A549 (cell line): ENCODE results near the gene ANKRD63. TPM values are rescaled to one million over a fixed set of nuclear protein-coding genes. Genes with fewer than 3 reads are reported as not detected.

ENCODE experiments used
- ATAC-seq, 2 experiments: fragments of 200-7000 bp in 1 of 2; fragments of >200 bp in 1 of 2; cut with Nextera tagmentation in 1 of 2; cut with Tn5 transposase in 1 of 2; 3 replicates each; pipeline versions ENCODE4 v1.8.0 to v1.9.1; 2018 to 2020; ENCODE audit warnings: mild to moderate bottlenecking in 1 of 2, moderate library complexity in 1 of 2
- CTCF ChIA-PET: fragments of 300-600 bp; sonication (Branson Sonifier 250); formaldehyde crosslinking; extraction: SDS; loops from one replicate; lab custom pipeline; 2021; ENCODE audit warnings: antibody characterized with exemption, inconsistent platforms; lab: Yijun Ruan, JAX
- POLR2A ChIA-PET: fragments of 350-600 bp; formaldehyde crosslinking; extraction: SDS; loops from one replicate; lab custom pipeline; 2021; ENCODE audit warnings: antibody characterized with exemption, inconsistent platforms; lab: Yijun Ruan, JAX
- DNase-seq, 2 experiments: peaks; one replicate each; pipeline versions ENCODE4 v3.0.0 to v3.0.0-alpha.2; 2011 to 2016; ENCODE audit warnings: low read depth in 1 of 2, low spot score in 1 of 2
- FAIRE-seq: peaks from 2 replicates; lab custom pipeline; 2011; peaks lifted over from hg19 to GRCh38; lab: Jason Lieb, UNC
- H3K27ac ChIP-seq, 2 experiments: fragments of >200 bp; sonication (Bioruptor Twin); formaldehyde crosslinking; 3 replicates each; pipeline ENCODE4 v1.5.1; 2016 to 2017
- H3K4me1 ChIP-seq: fragments of >200 bp; sonication (Bioruptor Twin); formaldehyde crosslinking; 3 replicates; pipeline ENCODE4 v1.6.1; 2016
- H3K4me2 ChIP-seq: fragments of >200 bp; sonication (Bioruptor Twin); formaldehyde crosslinking; 3 replicates; pipeline ENCODE4 v1.6.1; 2016
- H3K4me3 ChIP-seq: fragments of >200 bp; sonication (Bioruptor Twin); formaldehyde crosslinking; 3 replicates; pipeline ENCODE4 v1.5.1; 2016
- H3K9me3 ChIP-seq: fragments of >200 bp; sonication (Bioruptor Twin); formaldehyde crosslinking; 3 replicates; pipeline ENCODE4 v1.6.1; 2016
- ATOH8 ChIP-seq: fragments of 250-450 bp; sonication (Bioruptor Pico); IDR thresholded peaks from 2 replicates; pipeline ENCODE4 v1.5.0; 2020; ENCODE audit warnings: low read depth, mild to moderate bottlenecking, moderate library complexity
- BCL3 ChIP-seq: fragments of >200 bp; sonication (Bioruptor Twin); formaldehyde crosslinking; IDR thresholded peaks from 3 replicates; pipeline ENCODE4 v1.6.1; 2016
- CBX2 ChIP-seq: fragments of 200-600 bp; sonication (generic); IDR thresholded peaks from 2 replicates; pipeline ENCODE4 v1.6.1; 2016; ENCODE audit warnings: low read depth, mild to moderate bottlenecking, borderline replicate concordance
- EHF ChIP-seq: fragments of 250-450 bp; sonication (Bioruptor Pico); IDR thresholded peaks from 2 replicates; pipeline ENCODE4 v1.5.0; 2020; ENCODE audit warnings: mild to moderate bottlenecking
- EHMT2 ChIP-seq: fragments of 200-600 bp; sonication (generic); IDR thresholded peaks from 2 replicates; pipeline ENCODE4 v1.6.1; 2016; ENCODE audit warnings: antibody characterized with exemption, low read depth, mild to moderate bottlenecking, moderate library complexity
- EP300 ChIP-seq, 2 experiments: fragments of >200 bp; sonication (Bioruptor Twin); formaldehyde crosslinking; IDR thresholded peaks; 2 replicates in 1 of 2; 3 replicates in 1 of 2; pipeline ENCODE4 v1.6.1; 2016 to 2017
- FOSL2 ChIP-seq, 2 experiments: fragments of 450-650 bp in 1 of 2; fragments of >200 bp in 1 of 2; sonication (Bioruptor Twin) in 1 of 2; formaldehyde crosslinking; IDR thresholded peaks; 2 replicates each; pipeline versions ENCODE4 v1.5.0 to v1.6.1; 2016 to 2020; ENCODE audit warnings: mild to moderate bottlenecking in 1 of 2, moderate library complexity in 1 of 2
- FOXS1 ChIP-seq: fragments of 250-450 bp; sonication (Bioruptor Pico); IDR thresholded peaks from 2 replicates; pipeline ENCODE4 v1.5.0; 2020; ENCODE audit warnings: mild to moderate bottlenecking, moderate library complexity
- GATA3 ChIP-seq: IDR thresholded peaks from 2 replicates; pipeline ENCODE4 v1.6.1; 2012; ENCODE audit warnings: borderline replicate concordance
- MAFK ChIP-seq: fragments of 450-650 bp; IDR thresholded peaks from 2 replicates; pipeline ENCODE4 v1.6.1; 2014; ENCODE audit not compliant: partially characterized antibody
- MYC ChIP-seq: IDR thresholded peaks from 2 replicates; pipeline ENCODE4 v1.6.1; 2012; ENCODE audit warnings: mild to moderate bottlenecking, inconsistent platforms, low read length, improper control_type of control experiment, borderline replicate concordance
- NFE2L2 ChIP-seq: fragments of 150-350 bp; conservative IDR thresholded peaks from 2 replicates; pipeline ENCODE4 v1.6.1; 2014; ENCODE audit warnings: low read length
- POLR2AphosphoS2 ChIP-seq: conservative IDR thresholded peaks from 2 replicates; pipeline ENCODE4 v1.6.1; 2012; ENCODE audit warnings: low read length, improper control_type of control experiment, inconsistent platforms
- RCOR1 ChIP-seq: fragments of 150-350 bp; IDR thresholded peaks from 2 replicates; pipeline ENCODE4 v1.6.1; 2014; ENCODE audit warnings: antibody characterized with exemption, low read length, low read depth
- TP53 ChIP-seq: fragments of 250-450 bp; sonication (Bioruptor Pico); IDR thresholded peaks from 2 replicates; pipeline ENCODE4 v1.5.0; 2021; ENCODE audit warnings: mild to moderate bottlenecking, moderate library complexity
- USF2 ChIP-seq: fragments of 450-650 bp; IDR thresholded peaks from 2 replicates; pipeline ENCODE4 v1.6.1; 2014; ENCODE audit warnings: antibody characterized with exemption
- WGBS: methylation state at CpG from one replicate; pipeline ENCODE4 v1.1.6; 2017; ENCODE audit errors: missing lambda C conversion rate; 5-methylcytosine and 5-hydroxymethylcytosine counted together
- polyA plus RNA-seq, 4 experiments: library from polyadenylated mRNA; depleted of rRNA in 3 of 4; stranded (reverse); fragments of >200 nt; fragmentation: RNase III in 1 of 4; extraction: RNeasy Plus Mini Kit Qiagen cat#74134 plus additional on column Dnase treatment in 1 of 4; gene quantifications; 2 replicates in 3 of 4; 3 replicates in 1 of 4; pipeline ENCODE4 v1.2.3, GENCODE V29; 2011 to 2017
- TF ChIP-seq, protein P1 (sequence below): fragments of 250-450 bp; sonication (Bioruptor Pico); IDR thresholded peaks from 2 replicates; pipeline ENCODE4 v1.5.0; 2021; ENCODE audit warnings: mild to moderate bottlenecking, moderate library complexity, borderline replicate concordance
- TF ChIP-seq, protein P2 (sequence below): fragments of >200 bp; sonication (Bioruptor Twin); formaldehyde crosslinking; IDR thresholded peaks from 2 replicates; pipeline ENCODE4 v1.6.1; 2016
- TF ChIP-seq, protein P3 (sequence below): IDR thresholded peaks from 2 replicates; pipeline ENCODE4 v1.6.1; 2012; ENCODE audit warnings: low read depth, borderline replicate concordance

Gene ANKRD63
- polyA plus RNA-seq, 2 of the 4 experiments (the other 2 are of a cell fraction), result 0.25 TPM; not detected in 1

GRCh38 chr15:40309344-40309862, 26.5 kb upstream of the ANKRD63 start:
- Histone ChIP-seq H3K4me1 (peaks cover 6% of the 10 kb centered on the region; the same call in 1 of the 3 replicates), H3K4me2 (no peak overlapping the region), H3K4me3 (no peak overlapping the region), H3K27ac (no peak overlapping the region), H3K9me3 (no peaks in the 10 kb centered on the region)
- no peak for FAIRE-seq
- CTCF ChIA-PET, result interaction anchor here (0.5 to 18.2 kb wide), 17 partner anchors 8 to 621 kb away, joined by 3 to 203 read pairs (median 4); partner anchors contain the start of genes ANKRD63, CCDC9B and INAFM2
- POLR2A ChIA-PET, result no interaction called here
- WGBS, result 77% methylated on average over 8 of the region's 8 CpGs
- DNase-seq, result no peak
- no peak for TF ChIP-seq CBX2
- no peak for TF ChIP-seq BCL3
- no peak for TF ChIP-seq RCOR1
- TF ChIP-seq, protein P1, sequence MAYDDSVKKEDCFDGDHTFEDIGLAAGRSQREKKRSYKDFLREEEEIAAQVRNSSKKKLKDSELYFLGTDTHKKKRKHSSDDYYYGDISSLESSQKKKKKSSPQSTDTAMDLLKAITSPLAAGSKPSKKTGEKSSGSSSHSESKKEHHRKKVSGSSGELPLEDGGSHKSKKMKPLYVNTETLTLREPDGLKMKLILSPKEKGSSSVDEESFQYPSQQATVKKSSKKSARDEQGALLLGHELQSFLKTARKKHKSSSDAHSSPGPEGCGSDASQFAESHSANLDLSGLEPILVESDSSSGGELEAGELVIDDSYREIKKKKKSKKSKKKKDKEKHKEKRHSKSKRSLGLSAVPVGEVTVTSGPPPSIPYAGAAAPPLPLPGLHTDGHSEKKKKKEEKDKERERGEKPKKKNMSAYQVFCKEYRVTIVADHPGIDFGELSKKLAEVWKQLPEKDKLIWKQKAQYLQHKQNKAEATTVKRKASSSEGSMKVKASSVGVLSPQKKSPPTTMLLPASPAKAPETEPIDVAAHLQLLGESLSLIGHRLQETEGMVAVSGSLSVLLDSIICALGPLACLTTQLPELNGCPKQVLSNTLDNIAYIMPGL (CRISPR knock-in tag), result no peak
- no peak for TF ChIP-seq NFE2L2
- no peak for TF ChIP-seq FOSL2 (IDR thresholded peaks at IDR 0.05)
- TF ChIP-seq FOSL2 (CRISPR knock-in tag; IDR thresholded peaks at IDR 0.05), result no peak
- TF ChIP-seq POLR2AphosphoS2, result no peak
- TF ChIP-seq TP53 (CRISPR knock-in tag), result no peak
- TF ChIP-seq ATOH8, result no peak
- TF ChIP-seq, protein P2, sequence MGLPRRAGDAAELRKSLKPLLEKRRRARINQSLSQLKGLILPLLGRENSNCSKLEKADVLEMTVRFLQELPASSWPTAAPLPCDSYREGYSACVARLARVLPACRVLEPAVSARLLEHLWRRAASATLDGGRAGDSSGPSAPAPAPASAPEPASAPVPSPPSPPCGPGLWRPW, result no peak
- TF ChIP-seq EP300 (IDR thresholded peaks at IDR 0.05), result no peak
- TF ChIP-seq FOXS1 (CRISPR knock-in tag), result no peak
- no peak for TF ChIP-seq MYC
- TF ChIP-seq, protein P3, sequence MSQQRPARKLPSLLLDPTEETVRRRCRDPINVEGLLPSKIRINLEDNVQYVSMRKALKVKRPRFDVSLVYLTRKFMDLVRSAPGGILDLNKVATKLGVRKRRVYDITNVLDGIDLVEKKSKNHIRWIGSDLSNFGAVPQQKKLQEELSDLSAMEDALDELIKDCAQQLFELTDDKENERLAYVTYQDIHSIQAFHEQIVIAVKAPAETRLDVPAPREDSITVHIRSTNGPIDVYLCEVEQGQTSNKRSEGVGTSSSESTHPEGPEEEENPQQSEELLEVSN, result no peak
- no peak for TF ChIP-seq EHMT2
- TF ChIP-seq USF2, result no peak
- TF ChIP-seq MAFK, result no peak
- no peak for TF ChIP-seq EHF
- TF ChIP-seq GATA3, result no peak
- ATAC-seq, result no peak
